Measurements from ENCODE around the gene HRH2.
"Not testable (repeated sequence)": the region's sequence is repeated elsewhere in the genome, so short reads cannot be mapped to it uniquely, and the experiment has no call there.

Gene HRH2

DNA sequence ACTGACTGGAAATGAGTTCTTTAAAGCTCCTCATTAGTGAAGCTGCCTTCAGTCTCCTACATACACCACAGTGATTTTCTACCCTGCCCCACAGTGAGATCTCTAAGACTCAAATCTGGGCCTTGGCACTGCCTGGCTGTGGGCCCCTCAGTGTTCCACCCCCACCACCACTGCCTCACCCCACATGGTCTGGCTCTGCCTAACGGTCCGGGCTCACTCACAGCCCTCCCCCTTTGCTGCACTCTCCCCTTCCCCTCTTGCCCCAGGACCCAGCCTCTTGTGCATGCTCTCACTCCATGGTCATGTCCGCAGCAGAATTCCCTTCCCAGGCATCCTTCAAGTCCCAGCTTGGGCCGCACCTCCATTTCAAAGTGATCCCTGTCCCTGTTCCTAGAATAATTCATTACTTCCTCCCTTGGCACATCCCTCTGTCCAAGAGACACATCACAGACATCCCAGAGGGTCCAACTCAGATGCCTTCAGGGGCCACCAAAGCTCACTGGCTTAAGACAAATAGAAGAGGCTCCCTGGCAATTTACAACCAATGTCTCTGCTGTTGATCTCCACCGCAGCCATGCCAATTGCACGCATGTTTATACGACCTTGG lies 56.7 kb downstream of the HRH2 start:
- no peak for DNase-seq (ENCODE audit: low read depth)

DNA sequence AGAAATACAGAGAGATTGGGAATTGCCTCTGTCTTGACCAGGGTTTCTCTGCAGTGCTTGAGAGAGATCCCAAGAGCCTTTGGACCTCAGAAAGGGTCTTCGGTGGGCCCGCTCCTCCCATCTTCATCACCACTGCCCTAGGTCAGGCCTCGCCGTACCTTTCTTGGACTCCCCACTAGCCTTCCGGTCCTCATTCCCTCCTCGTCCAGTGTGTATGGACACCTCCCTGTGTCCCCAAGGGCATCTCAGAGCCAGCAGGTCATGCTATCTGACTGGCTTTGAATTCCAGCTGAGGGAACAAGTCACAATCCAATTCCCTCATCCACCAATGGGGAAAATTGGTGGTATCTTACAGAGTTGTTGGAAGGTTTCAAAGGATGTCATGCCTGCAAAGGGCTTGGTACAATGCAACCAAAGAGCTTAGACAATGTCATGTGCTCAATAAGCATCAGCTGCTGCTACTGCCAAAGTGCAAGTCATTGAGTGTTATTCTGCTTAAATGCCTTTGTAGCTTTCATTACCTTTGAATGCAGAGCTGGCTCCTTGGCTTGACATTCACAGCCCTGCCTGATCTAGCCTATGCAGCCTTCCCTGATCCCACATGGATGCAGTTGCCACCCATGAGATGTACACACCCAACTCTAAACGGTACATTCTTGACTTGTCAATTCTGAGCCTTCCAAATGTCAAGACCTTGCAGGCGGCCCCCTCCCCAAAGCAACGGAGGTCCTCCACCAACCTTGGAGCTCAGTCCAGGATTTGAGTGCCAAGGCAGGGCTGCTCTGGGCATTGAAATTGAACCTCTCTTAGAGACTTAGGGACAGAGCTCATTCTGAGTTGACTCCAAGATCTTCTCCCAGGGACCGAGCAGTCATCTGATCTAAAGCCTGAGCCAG lies 58.0 kb downstream of the HRH2 start:
- no peak for DNase-seq (ENCODE audit: low read depth)

DNA sequence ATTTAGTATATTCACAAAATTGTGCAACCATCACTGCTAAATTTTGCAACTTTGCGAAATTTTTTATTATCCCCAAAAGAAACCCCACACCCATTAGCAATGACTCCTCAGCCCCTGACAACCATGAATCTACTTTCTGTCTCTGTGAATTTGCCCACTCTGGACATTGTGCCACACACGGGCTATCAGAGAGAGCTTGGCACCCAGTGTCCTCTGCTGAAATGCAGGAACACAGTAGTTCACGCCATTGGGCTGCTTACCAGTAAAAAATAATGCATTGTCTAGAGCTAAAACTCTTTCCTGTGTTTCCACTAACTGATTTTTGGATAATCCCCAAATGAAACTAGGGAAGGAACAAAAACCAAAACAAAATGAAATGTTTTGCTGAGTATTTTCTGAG lies 60.0 kb downstream of the HRH2 start:
- no peak for DNase-seq (ENCODE audit: low read depth)

DNA sequence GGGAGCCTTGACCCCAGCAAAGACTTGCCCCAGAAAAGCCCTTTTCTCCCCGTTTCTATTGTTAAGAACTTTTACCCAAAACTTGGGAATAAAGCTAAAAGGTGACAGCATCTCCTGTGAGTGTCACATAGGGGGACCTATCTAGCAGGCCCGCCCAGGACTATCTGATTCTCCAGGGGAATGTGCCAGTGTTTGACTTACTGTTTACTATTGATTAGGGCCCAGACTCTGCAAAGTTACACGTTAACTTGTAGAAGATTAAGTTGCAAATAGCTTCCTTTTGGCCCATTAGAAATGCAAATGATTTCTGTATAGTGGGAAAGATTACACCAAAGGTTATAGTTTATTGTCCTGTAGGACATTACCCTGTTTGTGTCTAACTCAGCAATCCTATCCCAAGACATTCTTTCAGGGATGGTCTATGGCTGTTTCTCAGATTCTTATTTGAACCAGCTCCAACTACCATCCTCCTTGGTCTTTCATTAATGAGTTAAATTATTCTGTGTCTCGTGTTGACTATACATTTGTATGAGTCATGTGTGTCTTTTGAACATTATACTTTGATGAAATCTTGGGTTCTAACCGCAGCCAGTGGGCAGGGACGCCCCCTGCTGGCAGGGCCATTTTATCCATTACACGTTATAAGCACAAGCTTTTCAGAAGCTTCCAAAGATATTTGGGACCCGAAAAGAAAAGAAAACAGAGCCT lies 60.7 kb downstream of the HRH2 start:
- no peak for DNase-seq (ENCODE audit: low read depth)

DNA sequence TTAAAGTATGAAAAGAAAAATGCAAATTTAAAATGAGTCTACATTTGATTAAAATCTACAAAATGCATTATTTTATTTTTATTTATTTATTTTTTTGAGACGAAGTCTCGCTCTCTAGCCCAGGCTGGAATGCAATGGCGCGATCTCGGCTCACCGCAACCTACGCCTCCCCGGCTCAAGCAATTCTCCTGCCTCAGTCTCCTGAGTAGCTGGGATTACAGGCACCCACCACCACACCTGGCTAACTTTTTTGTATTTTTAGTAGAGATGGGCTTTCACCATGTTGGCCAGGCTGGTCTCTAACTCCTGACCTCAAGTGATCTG lies 61.2 kb downstream of the HRH2 start:
- not testable (repeated sequence) for DNase-seq (ENCODE audit: low read depth)

DNA sequence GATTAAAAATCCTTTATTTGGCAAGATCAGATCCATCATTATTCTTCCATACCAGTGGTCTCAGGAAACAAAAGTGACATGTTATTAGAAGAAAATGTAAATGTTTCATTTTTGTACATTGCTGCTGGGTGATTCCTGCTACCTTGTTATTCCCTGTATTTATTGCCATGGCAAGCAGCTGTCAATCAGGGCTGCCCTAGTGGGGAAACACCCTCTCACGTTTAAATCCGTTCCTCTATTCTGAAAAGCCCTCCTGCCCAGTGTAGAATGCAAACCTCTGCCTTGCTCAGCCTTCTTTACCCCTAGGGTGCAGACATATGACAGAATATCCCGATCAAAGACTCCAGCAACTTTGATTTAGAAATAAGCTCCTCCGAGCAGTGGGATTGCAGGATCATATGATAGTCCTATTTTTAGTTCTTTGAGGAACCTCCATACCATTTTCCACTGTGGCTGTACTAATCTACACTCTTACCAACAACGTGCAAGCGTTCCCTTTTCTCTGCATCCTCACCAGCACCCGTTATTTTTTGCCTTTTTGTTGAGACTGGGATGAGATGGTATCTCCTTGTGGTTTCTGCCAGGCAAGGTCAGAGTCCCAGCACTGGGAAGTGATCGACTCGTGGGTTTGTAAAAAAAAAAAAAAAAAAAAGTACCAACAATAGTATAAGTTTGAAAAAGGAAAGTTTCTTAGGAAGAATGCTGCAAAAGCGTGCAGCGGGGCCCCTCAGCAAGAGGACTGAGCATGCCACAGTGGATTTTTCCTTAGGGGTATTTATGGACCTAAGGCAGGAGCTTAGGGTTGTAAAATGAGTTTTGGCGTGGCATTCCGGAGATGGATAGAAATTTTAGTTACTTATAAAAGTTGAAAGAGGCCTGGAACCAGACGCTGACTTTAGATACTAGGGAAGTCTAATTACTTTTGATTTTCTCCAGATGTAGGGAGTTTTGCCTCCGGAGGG lies 66.7 kb downstream of the HRH2 start:
- no peak for DNase-seq (ENCODE audit: low read depth)

DNA sequence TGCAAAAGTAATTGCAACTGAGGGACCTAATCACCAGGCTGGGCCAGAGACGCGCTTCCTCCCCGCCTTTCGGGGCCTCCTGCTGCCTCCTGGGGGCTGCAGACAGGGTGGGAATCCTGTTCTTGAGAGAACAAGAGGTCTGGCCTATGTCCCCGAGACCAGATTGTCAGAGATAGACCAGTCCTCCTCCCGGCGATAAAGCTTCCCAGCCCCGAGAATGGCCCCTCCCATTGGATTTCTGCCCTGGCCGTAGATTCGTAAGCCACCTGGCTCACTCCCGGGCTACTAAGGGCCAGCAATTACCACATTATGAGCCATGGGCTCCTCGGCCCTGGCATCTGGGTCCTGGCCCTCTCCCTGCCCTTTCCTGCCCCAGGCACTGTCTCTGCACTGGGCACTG lies 70.4 kb downstream of the HRH2 start:
- DNase-seq (ENCODE audit: low read depth) = no peak

DNA sequence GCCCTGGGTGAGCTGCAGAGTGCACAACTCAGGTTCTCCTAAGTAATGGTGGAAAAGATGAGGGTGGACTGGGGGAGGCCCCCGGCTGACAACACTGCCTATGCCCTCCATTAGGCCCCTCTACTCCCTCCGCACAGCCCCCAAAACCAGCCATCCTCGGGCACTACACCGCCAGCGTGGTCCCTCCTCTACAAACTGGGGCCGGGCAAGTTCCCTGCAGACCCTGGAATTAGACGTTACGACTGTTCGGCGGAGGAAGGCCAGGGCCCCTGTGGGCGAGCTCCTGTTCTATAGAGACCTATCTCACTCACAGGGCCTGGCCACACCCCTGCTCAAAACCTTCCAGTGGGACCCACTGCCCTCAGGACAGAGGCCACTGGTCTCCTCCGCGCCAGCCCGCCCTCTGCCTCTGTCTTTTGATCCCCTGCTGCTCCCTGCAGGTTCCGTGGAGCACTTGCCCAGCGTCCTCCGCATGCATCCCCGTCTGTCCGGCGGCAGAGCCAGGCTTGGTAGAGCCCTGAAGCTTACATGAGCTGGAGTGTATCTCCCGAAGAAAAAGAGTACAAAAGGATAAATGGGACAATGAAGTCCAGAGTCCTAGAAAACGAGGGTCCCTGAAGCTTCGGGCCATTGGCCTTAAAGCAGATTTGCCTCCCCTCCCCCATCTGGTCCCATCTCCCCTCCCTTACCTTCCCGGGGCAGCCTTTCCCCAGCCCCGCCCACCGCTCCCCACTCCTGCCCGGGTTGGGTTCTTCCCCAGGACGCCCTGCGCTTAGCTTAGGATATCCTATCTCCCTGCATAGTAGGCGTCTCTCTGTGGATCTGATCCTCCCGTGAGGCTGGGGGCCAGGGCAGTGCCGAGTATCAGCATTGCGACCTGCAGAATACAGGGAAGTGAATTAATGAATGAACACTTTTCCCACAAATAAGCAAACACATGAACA lies 71.3 kb downstream of the HRH2 start:
- DNase-seq (ENCODE audit: low read depth) = no peak

DNA sequence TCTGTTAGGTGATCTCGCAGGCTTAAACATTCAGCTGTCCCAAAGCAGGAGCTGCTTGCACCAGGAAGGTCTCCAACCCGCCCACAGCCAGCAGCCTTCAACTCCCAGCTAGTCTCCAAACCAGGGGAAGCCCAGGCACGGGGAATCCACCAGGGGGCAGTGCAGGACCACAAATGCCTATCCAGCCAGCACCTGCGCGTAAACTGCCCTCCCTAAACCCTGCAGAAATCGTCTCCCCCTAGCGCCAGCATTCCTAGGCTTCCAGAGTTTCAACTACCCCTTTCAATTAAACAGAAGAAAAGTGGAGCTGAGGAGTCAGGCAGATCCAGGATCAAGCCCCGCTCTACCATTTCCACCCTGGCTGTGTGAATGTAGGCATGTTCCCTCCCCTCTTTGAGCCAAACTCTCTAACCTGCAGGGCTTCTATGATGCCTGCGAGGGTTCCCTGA lies 72.0 kb downstream of the HRH2 start:
- DNase-seq (ENCODE audit: low read depth) = peak; percentile 69

DNA sequence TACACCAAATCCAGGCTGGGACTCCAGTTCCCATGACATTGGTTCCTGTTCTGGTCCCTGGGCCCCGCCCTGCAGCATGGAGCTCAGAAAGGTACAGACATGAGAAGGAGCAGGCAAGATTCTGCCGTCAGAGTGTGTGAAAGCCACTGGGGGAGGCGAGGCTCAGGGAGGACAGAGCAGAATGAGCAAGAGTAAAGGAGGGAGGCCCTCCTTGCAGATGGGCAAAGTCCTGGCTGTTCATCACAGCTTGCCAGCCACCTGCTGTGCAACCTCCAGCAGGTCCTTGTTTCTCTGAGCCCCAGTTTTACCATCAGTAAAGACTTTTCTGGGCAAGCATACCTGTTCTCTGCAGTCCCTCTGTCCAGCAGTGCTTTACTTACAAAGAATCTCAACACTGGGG lies 73.3 kb downstream of the HRH2 start:
- DNase-seq (ENCODE audit: low read depth) = no peak

DNA sequence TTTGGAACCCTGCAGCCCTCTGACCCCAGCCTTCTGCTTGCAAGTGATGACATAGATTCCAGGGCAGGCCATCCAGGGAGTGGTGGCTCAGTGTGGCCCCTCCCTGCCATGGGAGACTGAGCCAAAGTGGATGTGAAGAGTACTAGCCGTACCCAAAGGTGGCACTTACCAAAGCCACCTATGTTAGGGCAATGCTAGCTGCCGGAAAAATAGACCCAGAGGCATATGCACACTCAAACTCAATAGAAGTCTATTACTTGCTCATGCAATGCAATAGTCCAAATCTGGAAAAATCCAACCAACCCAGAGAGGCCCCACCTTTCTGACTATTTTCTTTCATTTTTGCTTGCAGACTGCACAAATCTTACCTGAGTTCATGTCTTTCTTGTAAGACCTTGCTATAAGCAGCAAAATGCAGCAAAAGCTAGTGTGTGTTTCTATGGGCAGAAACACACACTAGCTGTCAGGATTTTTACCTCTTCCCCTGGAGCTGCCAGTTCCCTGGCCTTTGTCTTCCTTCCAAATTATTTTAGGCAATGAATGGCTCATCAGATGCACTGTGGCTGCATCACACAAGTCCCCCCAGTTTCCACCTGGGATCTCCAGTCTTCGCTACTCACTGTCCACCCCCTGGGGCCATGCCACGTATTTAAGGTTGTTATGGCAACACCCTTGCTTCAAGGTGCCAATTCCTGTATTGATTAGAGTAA lies 74.0 kb downstream of the HRH2 start:
- DNase-seq (ENCODE audit: low read depth) = no peak

DNA sequence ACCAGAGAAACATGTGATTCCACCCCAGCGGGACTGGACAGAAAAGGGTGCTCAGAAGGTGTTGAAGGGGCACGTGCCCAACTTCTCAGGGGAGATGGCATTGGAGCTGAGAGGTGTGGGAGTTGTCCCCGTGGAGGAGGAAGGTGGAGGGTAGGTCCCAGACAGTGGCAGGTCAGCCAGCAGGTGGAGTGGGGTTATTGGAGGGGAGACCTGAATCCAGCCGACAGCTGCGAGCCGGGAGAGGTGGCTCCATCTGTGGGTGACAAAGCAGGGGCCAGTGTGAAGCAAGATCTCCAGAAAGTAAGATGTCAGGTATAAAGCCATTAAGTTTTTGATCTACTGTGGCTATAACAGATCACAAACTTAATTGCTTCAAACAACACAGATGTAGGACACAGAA lies 75.1 kb downstream of the HRH2 start:
- no peak for DNase-seq (ENCODE audit: low read depth)

DNA sequence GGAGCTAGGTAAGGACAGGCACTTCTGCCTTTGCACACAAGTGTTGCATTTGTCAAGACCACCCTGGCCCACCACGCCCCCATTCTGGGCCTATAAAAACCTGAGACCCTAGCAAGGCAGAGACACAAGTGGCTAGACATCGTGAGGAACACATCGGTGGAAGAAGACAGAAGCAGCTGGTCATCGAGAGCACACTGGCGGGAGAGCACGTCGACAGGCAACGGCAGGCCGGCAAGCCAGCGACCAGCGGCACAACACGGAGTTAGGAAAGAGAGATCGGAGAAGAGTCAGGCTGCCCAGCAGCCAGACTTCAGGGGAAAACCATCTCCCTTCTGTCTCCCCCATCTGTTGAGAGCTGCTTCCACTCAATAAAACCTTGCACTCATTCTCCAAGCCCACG lies 76.1 kb downstream of the HRH2 start:
- DNase-seq (ENCODE audit: low read depth) = no peak

DNA sequence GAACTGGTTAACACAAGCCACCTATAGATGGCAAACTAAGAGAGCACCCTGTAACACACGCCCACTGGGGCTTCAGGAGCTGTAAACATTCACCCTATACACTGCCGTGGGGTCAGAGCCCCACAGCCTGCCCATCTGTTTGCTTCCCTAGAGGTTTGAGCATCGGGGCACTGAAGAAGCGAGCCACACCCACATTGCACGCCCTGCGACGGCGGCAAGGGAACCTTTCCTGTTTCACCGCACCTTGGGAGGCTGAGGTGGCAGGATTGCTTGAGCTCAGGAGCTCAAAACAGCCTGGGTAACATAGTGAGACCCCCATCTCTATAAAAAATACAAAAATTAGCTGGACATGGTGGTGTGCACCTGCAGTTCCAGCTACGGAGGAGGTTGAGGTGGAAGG lies 76.6 kb downstream of the HRH2 start:
- DNase-seq (ENCODE audit: low read depth) = no peak

DNA sequence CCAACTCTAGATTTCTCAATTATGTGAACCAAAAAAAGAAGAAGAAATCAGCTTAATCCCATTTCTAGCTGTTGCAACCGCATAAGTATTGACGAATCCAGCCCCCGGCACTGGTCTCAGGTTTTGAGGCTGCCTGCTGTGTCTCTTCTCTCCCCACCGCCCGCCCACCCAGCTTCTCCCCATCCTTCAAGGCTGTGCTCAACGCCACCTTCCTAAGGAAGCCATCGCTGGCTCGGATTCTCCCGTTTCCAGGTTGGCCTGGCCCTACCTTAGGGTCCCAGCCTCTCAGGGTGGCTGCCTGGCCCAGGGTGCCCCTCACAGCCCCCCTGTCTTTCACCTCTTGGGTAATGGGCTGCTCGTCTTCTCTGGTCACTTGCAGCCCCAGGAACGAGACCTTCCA lies 77.8 kb downstream of the HRH2 start:
- no peak for DNase-seq (ENCODE audit: low read depth)

DNA sequence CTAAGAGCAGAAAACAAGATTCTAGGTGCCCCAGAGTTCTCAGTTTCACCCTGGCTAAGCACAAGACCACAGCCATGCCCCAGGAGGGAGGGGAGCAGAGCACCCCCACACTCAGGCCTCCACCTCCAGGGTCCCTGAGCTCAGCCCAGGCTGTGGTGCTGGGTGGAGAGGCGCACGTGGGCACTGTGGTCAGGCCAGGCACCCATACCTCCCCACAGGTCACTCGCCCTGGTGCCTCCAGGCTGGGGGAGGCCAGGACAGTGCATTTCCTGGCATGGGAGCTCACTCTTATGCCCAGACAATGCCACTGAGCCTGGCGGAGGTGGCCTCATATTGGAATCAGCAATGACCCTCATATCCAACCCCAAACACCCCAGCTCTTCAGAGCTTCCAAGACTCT lies 78.8 kb downstream of the HRH2 start:
- no peak for DNase-seq (ENCODE audit: low read depth)

DNA sequence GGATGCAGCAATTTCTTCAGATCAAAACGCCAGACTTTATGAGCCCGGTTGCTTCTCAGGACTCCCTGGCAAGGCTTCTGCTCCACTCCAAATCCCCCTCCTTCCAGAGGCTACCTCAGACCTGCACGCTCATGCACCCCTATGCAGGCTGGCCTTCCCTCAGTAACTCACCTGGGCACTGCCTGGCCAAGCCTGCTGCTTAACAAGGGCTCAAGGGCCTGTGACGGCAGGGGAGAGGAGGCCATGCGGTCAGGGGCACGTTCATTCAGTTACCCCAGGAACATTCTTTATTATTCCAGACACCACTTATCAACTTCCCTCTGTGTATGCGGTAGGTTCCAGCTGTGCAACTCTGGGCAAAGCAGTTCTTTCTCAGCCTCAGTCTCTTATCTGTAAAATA lies 79.6 kb downstream of the HRH2 start:
- no peak for DNase-seq (ENCODE audit: low read depth)

DNA sequence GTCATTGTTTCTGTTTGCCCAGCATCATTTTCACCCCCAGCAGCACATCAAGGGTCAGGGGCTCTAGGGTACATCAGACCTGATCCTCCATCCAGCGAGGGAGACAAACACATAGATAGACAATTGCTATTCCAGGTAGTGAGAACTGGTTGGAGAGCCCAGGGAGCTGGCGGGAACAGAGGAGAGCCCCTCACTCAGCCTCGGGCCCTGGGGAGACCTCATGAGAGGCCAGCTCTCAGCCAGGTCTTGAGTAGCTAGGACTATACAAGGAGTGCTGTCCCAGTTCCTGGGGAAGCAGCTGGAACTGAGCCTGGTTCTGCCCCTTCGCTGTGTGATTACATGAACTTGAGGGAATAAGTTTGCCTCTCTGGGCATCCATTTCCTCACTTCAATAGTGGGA lies 80.3 kb downstream of the HRH2 start:
- no peak for DNase-seq (ENCODE audit: low read depth)

DNA sequence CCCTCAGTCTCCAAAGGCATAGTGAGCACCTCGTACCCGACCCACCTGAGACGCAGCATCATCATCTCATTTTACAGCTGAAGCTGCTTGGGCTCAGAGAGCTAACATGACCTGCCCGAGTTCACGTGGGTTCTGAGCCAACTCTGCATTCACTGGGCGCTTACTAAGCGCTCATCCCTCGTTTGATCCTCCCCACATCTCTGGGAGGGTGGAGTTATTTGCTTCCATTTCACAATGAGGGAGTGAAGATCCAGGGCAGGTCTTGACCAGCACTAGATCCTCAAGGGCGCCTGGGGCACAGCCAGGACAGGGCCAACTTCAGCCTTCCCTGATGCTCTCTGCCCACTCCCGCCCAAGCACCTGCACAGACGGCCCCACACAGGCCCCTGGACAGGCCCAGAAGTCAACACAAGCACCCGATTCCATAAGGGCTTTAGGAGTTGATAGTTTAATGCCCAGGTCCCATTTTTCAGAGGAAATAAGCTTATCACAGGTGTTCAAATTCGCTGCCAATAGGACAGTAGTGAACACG lies 80.8 kb downstream of the HRH2 start:
- DNase-seq (ENCODE audit: low read depth) = no peak

DNA sequence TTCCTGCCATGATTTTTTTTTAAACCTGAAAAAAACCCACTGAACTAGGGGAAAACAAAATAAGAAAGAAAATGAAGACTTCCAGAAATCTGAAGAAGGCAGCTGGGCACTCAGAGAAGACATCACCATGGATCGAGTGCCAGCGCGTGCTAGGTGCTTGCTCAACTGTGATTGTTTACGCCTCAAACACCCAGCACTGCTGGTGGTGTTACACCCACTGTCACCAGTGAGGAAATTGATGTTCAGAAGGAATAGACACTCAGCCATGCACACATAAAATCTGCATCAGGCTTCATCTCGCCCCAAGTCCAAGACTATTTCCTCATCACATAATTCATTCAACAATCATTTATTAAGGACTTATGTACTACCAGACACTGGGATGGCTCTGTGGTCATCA lies 82.1 kb downstream of the HRH2 start:
- DNase-seq (ENCODE audit: low read depth) = no peak

Data from CMK (cell line).